GM12878 (cell line): ENCODE results near the gene GRAMD1A. TPM values are rescaled to one million over a fixed set of nuclear protein-coding genes. Genes with fewer than 3 reads are reported as not detected.

ENCODE experiments used
- ATF2 ChIP-seq: IDR thresholded peaks from 2 replicates; pipeline ENCODE4 v1.6.1; 2012; ENCODE audit warnings: low read length, inconsistent platforms
- CBFB ChIP-seq: IDR thresholded peaks from 2 replicates; pipeline ENCODE4 v1.6.1; 2016; ENCODE audit warnings: antibody characterized with exemption, low read depth
- CTCF ChIP-seq, 3 experiments: IDR thresholded peaks in 2 of 3; conservative IDR thresholded peaks in 1 of 3; 2 replicates each; pipeline ENCODE4 v1.5.1; 2011; ENCODE audit warnings: low read depth in 3 of 3, low read length in 3 of 3, mild to moderate bottlenecking in 3 of 3, control low read depth in 2 of 3, moderate library complexity in 2 of 3, inconsistent platforms in 1 of 3, mixed read lengths in 1 of 3; ENCODE audit not compliant: control insufficient read depth in 2 of 3, insufficient read depth in 1 of 3; ENCODE audit errors: extremely low read depth in 1 of 3
- EED ChIP-seq: sonication (generic); IDR thresholded peaks from 2 replicates; pipeline ENCODE4 v1.6.1; 2016; ENCODE audit warnings: antibody characterized with exemption, low read depth
- IKZF2 ChIP-seq, 2 experiments: fragments of 450-650 bp; IDR thresholded peaks; 2 replicates each; pipeline ENCODE4 v1.6.1; 2017; ENCODE audit warnings: mild to moderate bottlenecking in 2 of 2, moderate library complexity in 2 of 2
- NFYB ChIP-seq: IDR thresholded peaks from 2 replicates; pipeline ENCODE4 v1.6.1; 2011; ENCODE audit warnings: low read depth, mild to moderate bottlenecking, low read length, improper control_type of control experiment, moderate library complexity; ENCODE audit not compliant: insufficient read depth
- PAX8 ChIP-seq: fragments of 450-650 bp; IDR thresholded peaks from 2 replicates; pipeline ENCODE4 v1.6.1; 2017; ENCODE audit warnings: mild to moderate bottlenecking, moderate library complexity
- SMC3 ChIP-seq: IDR thresholded peaks from 2 replicates; pipeline ENCODE4 v1.6.1; 2011; ENCODE audit warnings: low read length, improper control_type of control experiment, borderline replicate concordance
- YY1 ChIP-seq: IDR thresholded peaks from 2 replicates; pipeline ENCODE4 v1.6.1; 2011; ENCODE audit warnings: low read depth, mild to moderate bottlenecking, low read length
- ZNF217 ChIP-seq: fragments of 450-650 bp; IDR thresholded peaks from 2 replicates; pipeline ENCODE4 v1.6.1; 2017; ENCODE audit warnings: antibody characterized with exemption, mild to moderate bottlenecking
- polyA plus RNA-seq, 11 experiments: library from polyadenylated mRNA; depleted of rRNA in 4 of 11; unstranded in 6 of 11; stranded (reverse) in 5 of 11; fragments of >200 nt; fragmentation: Nextera tagmentation in 4 of 11; fragmentation: Illumina TruSeq in 1 of 11; extraction: Ambion mirVana in 4 of 11; extraction: Trizol in 1 of 11; gene quantifications; 1 replicate in 1 of 11; 2 replicates in 10 of 11; pipeline versions ENCODE4 v1.2.1 to v1.2.3, GENCODE V29; 2011 to 2016; ENCODE audit warnings: inconsistent platforms in 2 of 11, missing spikeins in 2 of 11, low read depth in 1 of 11
- total RNA-seq, 4 experiments: library from RNA; depleted of rRNA in 3 of 4; stranded (reverse); fragments of >200 nt in 3 of 4; fragmentation: Illumina TruSeq in 1 of 4; extraction: Trizol in 1 of 4; gene quantifications; 2 replicates each; pipeline versions ENCODE4 v1.2.1 to v1.2.3, GENCODE V29; 2013 to 2021

Gene GRAMD1A
- total and polyA plus RNA-seq, 10 of the 15 experiments (the other 5 are each of a cell fraction or from before 2014, with no cell fraction given) = 0.79 to 73.6 (median 35.3) TPM

- TF ChIP-seq ATF2 (no peak), PAX8 (no peak), CTCF (IDR thresholded peaks at IDR 0.05 in 2 of 3, conservative IDR thresholded peaks at IDR 0.05 in 1 of 3; ENCODE audit: control insufficient read depth in 2 of 3, extremely low read depth in 1 of 3, insufficient read depth in 1 of 3, low read depth in 3 of 3, low read length in 3 of 3) (peak; percentile 81 to 93 (median 89)), ZNF217 (no peak), EED (peak; percentile 23; the same call in 1 of the 2 replicates), SMC3 (peak; percentile 91), IKZF2 (IDR thresholded peaks at IDR 0.05) (no peak), YY1 (peak; percentile 60; the same call in 1 of the 2 replicates), CBFB (no peak), NFYB (peak; percentile 83)
These were observed 66.8 kb downstream of the GRAMD1A start (continued) for GRCh38 chr19:35066691-35067563.
